NCI-H345 (cell line): Measurements from ENCODE around the gene PLCB2.

Source experiments
- DNase-seq: peaks from one replicate; lab custom pipeline; 2025; lab: John Stamatoyannopoulos, UW

Gene PLCB2

DNA sequence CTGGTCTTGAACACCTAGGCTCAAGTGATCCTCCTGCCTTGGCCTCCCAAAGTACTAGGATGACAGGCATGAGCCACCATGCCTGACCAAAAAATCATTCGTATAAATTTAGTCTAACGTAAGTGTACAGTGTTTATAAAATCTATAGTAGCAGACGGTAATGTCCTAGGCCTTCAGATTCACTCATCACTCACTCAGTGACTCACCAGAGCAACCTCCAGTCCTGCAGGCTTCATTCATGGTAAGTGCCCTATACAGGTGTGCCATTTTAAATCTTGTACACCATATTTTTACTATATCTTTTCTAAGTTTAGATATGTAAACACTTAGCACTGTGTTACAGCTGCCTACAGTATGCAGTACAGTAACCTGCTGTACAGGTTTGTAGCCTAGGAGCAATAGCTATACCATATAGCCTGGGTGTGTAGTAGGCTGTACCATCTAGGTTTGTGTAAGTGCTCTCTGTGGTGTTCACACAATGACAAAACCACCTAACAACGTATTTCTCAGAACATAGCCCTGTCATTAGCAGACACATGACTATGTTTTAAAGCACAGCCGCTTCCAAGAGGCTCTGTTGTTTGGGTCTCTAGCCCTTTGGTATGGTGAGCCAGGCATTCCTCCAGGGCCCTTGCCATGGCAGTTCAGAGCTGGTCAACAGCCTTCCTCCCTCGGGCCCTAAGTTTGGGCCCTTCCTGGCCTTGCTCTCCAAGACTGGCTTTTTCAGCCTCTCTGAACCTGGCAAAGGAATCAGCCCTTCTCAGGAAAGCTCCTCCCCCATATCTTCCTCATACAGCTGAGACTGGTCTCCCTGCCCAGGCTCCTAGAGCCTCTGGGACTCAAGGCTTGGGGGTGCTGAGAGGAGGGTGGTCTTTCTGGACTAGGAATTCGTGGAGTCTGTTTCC is 34.9 kb upstream of the PLCB2 start:
- no peak for DNase-seq

DNA sequence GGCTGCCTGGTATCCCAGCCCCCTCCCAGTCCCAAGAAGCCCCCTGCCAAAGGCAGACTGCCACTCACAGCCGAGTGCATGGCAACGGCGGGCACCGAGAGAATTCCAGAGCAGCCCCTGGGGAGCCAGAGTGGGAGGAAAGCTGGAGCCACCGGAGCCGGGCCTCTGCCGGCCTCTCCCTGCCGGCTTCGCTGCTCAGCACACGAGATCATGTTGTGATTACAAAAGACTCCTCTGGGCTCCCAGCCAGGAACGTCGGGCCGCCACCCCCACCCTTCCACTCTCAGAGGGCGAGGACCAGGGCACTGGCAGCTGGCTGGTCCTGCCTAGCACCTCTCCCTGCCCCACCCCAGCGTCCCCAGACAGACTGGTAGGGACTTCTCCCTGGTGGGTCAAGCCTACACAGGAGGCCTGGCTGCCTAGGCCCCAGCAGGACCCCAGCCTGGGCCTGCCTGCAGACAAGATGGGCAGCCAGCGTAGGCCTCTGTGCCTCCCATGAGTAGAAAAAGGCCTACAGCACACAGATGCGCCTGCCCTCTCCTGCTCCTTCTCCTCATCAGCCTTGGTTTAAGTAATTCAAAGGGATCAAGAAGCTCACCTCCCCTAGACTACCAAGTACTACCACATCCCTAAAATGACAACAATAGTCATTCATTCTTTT is 33.1 kb upstream of the PLCB2 start, which contains the start of gene CCDC9B:
Gene CCDC9B, minus strand, starts transcription at position 200 of the 661 bp plus-strand sequence. Its CDS starts 120 bp downstream, at position 80.
- peak; percentile 86 for DNase-seq

DNA sequence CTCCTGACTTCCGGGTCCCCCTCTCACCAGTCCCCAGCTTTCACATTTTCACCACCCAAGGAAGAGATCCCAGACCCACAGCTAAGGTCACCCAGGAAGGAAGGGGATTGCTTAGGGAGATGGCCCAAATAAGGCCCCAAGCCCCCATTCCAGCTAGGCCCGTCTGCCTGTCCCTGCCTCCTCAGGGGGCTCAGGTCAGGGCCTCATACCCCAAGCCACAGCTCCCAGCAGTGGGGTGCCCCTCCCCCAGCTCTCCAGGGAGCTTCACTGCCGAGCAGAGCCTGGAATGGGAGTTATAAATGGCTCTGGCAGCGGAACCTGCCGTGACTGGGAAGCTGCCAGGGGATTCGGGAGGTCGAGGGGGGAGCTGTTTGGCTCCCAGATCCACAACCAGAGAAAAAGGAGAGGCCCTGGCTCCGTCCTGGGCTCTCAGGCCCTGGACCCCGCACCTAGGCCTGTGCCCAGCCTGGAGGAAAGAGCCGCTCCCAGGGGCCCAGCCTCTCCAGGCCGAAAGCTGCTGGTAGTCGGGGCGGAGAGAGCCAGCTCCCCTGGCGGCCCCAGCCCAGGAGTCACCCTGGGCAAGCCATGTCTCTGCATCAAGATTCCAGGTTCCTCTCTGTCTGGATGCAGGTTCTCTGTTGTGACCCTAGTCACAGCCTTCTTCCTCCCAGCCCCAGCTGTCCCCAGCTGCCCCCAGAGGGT is 32.5 kb upstream of the PLCB2 start:
- DNase-seq = peak; percentile 44

DNA sequence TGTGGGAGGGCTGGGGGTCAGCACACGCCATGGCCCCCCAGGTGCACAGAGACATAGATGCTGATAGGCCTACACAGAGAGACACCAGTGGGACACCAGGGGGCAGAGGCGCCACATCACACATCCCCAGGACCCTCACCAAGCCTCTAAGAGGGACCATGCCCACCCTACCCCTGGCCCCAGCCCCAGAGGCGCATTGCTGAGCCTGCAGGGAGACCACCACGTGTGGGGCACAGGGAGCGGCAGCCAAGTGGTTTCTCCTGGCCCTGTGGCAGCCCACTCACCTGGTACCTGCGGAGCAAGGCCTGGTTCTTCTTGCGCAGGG is 31.8 kb upstream of the PLCB2 start:
- no peak for DNase-seq

DNA sequence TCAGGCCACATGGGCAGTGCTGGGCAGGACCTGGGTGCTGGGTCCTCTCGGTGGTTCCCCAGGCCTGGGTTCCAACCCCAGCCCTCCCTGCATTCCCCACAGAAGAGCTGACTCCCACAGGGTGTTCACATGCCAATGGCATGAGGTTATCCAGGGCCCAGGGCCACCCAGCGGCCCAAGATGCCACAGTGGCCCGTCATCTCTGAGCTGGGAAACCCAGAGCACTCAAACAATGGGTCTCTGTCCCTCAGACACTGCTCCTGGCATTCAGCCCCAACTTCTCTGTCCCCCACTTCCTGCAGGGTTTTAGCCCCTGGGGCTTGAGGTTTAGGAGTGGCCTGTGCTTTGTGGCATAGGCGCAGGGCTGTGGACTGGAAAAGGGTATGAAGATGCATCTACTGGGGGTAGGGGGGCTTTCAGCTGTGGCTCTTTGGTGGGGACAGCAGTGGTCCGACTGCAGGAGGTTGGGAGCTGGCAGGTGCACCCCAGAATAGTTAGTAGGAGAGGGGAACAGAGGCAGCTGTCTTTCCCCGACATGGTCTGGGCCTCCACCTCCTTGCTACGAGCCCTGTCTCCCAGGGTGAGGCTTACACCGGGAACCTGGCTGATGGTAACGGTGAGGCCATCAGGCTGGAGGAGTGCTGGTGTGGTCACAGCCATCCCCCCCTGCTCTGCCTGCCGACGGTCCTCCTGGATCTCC is 31.3 kb upstream of the PLCB2 start:
- DNase-seq = no peak

DNA sequence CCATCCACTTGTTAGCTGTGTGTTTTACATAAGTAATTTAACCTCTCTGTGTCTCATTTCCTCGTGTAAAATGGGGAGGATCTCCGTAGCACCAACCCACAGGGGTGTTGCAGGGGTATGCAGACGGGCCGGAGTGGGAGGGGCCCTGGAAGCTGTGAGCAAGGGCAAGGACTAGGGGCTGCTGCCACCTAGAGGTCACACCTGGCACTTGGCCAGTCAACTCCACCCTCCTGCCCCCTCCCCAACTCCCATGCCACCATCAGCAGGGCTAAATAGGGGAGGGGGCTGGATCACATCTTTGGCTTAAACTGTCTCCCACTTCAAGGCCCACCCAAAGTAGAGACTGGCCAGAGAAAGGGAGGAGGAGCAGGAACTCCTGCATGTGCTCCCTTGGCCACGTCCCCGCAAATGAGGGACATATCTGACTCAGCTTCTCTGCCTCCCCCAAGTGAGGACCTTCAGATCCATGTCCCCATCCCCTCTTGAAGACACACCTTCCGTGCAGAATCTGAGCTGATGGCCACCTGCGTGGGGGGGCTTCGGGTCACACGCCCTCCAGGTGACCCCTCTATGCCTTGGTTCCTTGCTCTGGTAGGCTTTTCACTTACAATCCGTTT is 30.4 kb upstream of the PLCB2 start:
- DNase-seq = peak; percentile 70

DNA sequence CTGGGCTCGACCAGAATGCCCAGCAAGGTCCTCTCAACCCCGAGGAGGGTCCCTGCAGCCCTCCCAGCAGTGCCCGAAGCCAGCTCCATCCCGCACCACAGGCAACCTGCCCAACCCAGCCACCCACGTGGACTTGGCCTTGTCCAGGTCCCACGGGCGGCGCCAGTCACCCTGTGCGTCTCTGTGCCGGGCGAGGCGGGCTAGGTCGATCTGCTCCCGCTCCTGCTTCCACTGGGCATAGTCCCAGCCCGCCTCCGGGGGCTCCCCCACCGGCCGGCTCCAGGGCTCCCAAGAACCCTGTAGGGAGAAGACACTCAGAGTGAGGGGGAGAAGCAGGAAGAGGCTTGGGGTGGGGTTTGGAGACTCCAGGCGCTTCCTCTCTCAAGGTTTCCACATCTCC is 29.9 kb upstream of the PLCB2 start:
- no peak for DNase-seq

DNA sequence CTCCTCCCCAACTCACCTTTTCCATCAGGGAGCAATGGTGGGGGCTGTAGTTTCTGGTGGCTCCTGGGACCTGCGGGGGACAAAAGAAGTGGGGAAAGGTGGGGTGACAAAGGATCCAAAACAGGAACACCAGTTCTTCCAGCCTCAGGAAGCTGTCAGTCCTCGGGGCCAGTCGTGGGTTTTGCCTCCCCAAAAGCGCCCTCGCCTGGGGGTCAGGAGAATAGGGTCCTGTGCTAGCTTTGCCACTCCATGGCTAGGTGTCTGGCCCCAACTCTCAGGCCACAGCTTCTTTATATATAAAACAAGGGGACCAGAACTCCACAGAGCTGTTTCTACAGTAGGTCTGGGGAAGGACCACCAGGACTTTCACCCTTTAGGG is 29.0 kb upstream of the PLCB2 start:
- no peak for DNase-seq

DNA sequence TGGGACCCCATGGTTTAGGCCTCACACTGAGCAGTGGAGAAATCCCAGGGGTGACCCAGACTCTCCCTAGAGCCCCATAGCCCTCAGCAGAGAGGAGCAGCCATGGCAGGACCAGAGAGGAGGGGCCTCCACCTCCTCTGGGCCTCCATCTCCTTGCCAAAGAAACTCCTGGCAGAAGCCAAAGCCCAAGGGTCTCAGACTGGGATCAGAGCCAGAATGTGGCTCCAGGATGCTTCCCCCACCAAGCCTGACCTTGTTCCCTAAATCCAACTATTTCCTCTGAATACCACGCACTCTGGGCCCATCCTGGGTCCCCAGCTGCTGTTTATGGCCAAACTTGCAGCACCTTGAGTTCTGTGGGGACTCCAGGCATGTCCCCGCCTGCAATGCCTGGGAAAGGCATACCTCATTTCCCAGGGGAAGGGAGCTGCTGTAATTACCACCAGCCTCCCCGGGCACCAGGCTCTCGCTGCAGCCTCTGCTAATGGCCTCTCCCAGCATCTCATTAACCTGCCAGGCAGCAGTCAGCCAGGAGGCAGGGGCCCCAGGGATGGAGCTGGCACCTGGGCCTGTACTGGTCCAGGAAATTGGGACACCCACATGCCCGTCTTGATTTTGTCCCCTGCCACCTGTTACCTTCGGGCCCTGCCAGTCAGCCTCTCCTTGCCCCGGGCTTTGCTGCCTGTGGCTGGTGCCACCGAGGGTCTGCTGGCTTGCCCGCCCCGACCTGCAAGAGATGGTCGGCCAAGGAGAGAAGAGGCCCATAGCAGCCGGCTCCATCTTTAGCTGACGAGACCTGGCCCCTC is 28.4 kb upstream of the PLCB2 start:
- DNase-seq = peak; percentile 27

DNA sequence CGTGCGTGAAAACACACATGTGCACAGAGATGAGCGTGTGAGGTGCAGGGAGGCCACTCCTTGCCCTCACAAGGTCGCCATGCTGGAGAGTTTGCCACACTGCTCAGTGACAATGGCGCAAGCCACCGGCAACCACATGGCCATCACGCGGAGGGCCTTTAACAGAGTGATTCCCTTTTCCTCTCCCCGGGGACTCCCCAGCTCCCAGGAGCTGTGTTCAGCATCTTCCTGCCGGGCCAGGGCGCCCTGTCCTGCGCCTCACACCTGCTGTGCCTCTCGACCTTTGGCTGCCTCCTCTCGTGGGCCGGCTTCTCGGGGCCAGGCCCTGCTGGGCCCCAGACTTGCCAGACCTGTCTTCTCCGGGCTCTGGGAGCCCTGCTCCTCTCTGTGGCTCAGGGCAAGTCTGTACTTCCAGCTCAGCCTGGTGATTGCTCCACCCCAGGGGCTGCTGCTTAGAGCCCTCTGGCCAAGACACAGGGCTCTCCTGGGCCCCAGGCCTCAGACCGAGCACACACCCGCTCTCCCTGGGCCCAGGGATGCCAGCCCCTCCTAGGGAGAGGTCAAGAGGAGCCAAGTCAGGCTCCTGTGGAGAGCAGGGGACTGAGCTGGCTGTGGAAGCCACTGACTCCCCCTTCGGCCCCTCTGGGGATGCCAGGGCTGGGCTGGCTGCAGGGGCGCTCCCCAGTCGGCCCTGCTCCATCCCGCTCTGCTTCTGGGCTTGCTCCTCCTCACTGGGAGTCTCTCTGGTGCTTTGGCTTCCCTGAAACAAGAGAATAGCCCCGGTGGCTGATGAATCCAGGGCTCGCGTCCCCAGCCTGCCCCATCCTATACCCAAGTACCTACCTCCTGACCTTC is 27.4 kb upstream of the PLCB2 start:
- no peak for DNase-seq

DNA sequence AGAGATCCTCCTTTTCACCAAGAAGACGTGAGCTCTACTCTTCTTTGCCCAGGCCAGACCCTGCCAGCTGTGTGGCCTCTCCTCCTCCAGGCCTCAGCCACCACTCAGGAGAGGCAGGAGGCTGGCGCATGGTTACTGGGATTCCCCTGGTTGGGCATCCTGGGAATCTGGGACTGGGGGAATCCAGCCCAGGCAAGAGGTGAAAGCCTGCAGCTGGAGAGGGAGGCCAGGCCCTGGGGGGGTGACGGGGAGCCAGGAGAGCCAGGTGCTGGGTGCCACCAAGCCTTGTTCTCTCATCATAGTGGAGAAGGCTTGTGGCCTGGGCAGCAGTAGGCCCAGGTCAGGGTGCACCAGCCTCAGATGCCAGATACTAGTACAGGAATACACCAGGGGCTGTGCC is 26.8 kb upstream of the PLCB2 start:
- no peak for DNase-seq

DNA sequence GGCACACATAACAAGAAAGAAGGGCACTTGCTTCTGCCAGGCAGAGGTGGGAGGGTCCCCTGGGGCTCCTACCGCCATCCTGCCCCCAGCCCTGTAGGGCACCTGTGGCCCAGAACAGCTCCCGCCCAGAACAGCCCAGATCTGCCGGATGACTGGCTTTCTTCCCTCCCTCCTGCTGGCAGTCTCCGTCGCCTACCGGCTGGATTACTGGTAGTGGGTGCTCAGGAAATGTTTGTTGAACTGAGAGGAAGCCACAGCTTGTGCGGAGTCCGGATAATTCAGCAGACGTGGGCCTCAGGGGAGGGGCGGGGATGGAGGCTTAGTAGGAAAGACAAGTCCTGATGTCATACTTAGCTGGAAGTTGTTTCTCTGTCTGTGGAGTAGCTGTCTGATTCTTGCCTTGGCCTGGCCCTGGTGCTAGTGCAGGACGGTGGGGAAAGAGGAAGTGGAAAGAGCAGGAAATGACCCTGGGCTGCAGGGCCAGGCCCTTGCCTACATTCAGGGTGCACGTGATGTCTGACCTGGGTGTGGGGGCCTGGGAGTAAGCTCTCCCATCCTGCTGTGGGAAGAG is 26.3 kb upstream of the PLCB2 start:
- DNase-seq = no peak

DNA sequence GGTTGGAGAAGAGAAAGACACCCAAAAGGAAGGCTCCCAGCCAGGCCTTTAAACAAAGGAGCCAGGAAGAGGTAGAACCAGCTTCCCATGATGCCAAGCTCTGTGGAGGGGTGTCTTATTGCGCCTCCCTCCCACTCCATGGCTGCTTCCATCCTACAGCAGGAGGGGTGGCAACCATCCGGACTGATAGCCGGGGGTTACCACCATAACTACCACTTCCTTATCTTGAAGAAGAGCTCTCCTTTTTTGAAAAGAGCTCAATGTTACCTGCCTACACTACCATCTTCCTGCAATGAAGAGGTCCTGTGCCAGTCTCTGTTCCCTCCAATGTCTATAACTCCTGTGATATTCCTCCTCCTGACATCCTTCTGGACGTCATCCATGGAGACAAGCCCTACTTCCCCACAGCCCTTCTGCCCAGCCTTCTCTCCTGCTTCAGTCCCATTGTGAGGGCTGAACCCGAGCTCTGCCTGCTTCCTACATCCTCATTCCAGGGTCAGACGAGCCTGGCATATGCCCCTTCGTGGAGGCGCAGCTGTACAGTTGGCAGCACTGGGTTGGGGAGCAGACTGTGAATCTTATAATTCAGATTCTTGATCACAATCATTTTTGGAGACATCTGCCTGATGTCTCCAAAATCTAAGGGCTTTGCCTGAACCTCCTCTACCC is 24.5 kb upstream of the PLCB2 start:
- DNase-seq = no peak

DNA sequence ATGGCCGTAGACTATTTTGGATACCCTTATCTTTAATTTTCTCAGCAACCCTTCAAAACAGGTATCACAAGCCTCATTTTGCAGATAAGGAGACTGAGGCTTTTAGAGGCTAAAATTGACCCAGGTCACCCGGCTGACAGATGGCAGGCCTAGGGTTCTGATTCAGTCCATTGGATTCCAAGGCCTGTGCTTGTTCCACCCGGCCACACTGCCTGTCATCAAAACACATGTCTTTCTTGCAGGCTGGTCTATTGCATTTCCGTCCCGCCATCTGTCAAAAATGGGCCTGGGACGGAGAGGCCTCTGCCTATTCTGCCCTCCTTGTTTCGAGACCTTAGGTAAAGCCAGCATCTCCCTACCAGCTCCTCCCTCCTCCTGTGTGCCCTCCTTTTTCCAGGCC is 23.9 kb upstream of the PLCB2 start:
- DNase-seq = no peak

DNA sequence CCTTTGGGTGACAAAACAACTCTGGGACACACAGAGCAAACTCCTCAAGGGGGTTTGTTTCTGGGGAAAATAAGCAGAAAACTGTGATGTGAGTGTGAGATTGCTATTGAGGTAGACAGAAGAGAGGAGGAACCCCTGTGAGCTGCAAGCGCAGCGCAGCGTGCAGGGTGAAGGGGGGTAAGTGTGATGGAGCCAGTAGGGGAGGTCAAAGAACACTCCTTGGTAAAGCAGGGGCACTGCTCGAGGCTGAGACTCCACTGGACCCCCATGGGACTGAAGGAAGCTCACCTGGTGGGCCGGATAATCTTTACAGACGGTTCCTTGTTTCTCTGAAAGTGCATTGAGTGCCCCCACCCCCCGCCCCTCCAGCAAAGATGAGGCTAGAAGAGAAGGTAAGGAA is 23.3 kb upstream of the PLCB2 start:
- no peak for DNase-seq

DNA sequence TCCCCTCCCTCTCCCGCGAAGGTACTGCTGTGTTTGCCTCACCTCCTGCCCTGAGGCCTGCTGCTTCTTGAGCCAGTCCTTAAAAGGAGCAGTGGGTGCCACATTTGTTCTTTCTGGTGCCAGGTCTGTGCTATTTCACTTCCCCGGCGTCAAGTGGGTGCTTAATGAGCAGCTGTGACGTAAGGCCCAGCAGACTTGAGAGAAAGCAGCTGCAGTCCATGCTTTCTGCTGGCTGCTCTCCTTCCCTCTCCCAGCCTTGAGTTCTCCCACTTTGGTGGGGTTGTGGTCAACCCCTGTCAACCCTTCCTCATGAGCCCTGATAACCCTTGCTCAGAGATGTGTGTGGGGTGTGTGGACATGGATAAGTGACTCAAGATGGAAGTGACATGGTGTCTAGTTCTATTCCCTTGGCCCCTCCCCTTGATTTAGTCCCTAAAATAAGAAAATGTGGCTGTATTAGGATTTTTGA is 22.7 kb upstream of the PLCB2 start:
- DNase-seq = no peak

DNA sequence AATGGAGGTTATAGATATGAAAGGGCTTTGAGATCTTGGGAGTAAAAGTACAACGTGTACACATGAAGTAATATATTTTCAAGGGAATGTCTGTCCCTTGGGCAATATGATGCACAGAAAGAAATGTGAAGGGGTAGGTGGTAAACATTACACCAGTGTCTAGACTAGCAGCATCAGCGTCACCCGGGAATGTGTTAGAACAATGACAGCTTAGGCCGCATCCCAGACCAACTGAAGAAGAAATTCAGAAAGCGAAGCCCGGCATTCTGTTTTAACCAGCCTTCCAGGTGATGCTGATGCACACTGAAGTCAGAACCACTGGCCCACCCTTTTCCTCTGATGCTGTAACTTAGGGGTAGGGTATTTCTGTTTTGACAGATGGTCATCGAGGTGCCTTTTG is 22.1 kb upstream of the PLCB2 start:
- DNase-seq = no peak

DNA sequence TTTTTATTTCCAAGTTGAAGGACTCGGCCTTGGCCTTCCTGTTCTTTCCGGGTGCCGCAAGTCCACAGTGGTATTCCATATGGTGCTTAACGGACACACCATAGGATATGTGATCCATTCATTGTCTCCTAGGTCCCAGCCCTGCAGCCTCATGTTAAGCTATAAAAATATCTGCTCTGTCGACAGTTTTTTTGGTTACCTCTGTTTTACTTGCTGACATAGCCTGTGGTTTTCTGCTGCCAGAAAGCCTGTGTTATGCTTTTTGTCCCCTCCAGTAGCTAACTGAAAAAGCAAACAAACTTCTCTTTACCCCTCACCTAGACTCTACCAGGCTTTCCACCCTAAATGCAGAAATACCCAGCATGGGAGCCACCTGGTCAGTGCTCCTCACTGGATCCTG is 21.0 kb upstream of the PLCB2 start:
- DNase-seq = no peak

DNA sequence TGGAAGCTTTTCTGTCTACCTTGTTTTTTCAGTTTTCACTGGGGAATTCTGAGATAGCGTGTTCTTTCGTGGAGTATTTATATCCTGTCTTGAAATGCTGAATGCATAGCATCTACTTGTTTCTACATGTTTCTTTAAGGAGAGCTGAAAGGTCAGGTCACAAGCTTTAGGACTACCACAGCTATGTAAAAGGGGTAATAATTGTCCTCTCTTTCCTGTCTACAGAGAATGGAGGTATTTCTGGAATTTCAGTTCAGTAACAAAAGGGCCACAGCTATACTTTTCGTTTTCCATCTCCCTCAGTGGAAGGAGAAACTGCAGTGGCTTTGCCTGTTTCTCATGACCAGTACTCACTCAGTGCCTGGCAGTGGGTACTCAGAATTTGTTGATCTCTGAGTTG is 20.4 kb upstream of the PLCB2 start:
- DNase-seq = no peak
